Activated CD4-positive, CD25-positive, alpha-beta regulatory T cell treated with anti-CD3 and anti-CD28 coated beads, Interleukin-2, amount 50 U/mL, for 24 hours (primary cell): ENCODE measurements around the gene HOXB6.

Experiments
- ATAC-seq, 2 donors: fragments of 150-1000 bp; cut with Tn5 transposase; one replicate each; pipeline ENCODE4 v1.10.0; 2021; ENCODE audit warnings: mild to moderate bottlenecking in 1 of 2, moderate library complexity in 1 of 2

Gene HOXB6

DNA sequence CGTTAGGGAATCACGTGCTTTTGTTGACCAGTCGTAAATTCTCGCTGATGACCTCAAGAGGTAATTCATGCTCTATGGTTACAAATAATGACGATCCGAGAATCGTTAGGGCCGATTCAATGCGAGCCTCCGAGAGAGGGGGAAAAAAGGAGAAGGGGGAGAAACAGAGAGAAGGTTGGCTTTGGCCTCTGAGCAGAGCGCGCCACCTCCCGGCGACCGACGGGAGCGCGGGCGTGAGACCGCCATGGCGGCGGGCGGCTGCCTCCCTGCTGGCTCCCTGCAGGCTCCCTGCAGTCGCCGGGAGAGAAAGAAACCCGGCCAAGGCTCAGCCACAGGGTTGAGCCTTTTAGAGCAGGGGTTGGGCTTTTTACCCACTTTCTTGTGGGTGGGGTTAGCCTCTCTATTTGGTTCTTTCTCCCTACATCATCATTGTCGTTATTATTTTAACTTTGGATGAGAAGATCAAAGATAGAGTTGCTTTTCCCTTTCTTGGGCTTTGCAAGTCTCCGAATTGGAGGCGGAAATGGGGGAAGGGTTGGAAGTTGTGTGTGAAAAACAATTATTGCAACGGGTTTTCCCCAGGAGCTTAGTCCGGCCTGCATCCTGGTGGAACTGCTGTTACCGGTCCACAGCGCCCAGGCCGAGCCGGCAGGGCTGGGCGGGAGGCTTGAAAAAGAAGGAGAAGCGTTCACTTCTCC is 10.8 kb downstream of the HOXB6 start:
- peak; percentile 71 to 73 for ATAC-seq

DNA sequence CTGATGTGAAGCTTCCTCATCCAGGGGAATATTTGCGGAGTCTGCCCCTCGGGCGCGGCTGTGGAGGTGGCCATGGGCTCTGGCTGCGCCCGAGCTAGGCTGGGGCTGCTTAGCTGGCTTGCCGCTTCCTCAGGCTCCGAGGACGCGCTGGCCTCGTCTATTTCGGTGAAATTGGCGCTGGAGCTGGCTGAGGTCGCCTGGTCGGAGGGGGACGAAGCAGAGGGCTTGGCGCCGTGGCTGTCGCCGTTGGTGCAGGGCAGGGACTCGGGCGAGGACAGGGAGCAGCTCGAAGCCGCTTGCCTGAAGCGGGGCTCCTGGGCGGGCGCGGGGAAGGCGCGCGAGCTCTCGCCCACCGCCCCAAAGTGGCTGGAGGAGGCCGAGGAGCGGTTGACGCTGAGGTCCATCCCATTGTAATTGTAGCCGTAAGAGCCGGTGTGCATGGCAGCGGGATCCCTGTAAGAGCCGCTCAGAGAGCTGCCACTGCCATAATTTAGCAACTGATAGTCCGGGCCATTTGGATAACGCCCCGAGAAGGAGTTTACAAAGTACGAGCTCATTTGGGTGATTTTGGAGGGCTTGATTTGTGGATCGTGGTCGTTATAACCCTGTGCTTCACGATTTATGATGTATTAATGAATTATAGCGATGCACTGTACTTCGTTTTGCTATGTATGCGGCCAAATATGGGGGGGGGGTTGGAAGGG is 11.5 kb downstream of the HOXB6 start, which contains the start of gene HOXB5:
HOXB5 (minus strand) TSS at position 654 of the 704 bp plus-strand sequence; CDS start at position 557, 97 bp downstream.
- ATAC-seq, result no peak

DNA sequence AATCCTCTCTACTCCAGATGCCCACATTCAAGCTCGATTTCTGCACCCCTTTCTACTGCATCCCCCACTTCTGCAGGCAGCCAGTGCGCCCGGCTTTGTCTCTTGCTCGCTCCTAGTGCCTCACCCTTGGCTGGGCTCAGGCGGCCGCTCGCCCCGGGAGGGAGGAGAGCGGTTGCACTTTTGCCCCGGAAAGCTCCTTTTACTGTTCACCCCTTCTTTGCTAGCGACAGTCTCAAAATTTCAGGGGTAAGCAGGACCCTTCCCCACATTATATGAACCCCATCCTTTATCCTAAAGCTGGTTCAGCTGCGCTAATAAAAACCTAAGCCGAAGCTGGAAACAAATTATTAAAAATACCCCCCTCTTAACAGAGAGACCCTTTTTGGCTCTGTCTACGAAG is 12.2 kb downstream of the HOXB6 start:
- ATAC-seq, result no peak

DNA sequence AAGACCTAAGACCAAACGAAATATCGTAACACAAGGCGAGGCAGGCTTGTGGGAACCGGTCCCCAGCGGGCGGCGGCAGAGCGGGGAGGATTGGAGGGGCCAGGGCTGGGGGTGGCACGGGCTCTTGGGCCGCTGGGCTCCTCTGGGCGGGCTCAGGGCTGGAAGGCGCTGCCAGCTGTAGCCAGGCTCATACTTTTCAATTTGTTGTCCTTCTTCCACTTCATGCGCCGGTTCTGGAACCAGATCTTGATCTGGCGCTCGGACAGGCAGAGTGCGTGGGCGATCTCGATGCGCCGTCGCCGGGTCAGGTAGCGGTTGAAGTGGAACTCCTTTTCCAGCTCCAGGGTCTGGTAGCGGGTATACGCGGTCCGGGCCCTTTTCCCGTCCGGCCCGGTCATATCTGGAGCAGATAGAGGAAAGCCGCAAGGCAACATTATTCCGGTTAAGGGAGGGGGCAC is 12.7 kb downstream of the HOXB6 start:
- no peak for ATAC-seq

DNA sequence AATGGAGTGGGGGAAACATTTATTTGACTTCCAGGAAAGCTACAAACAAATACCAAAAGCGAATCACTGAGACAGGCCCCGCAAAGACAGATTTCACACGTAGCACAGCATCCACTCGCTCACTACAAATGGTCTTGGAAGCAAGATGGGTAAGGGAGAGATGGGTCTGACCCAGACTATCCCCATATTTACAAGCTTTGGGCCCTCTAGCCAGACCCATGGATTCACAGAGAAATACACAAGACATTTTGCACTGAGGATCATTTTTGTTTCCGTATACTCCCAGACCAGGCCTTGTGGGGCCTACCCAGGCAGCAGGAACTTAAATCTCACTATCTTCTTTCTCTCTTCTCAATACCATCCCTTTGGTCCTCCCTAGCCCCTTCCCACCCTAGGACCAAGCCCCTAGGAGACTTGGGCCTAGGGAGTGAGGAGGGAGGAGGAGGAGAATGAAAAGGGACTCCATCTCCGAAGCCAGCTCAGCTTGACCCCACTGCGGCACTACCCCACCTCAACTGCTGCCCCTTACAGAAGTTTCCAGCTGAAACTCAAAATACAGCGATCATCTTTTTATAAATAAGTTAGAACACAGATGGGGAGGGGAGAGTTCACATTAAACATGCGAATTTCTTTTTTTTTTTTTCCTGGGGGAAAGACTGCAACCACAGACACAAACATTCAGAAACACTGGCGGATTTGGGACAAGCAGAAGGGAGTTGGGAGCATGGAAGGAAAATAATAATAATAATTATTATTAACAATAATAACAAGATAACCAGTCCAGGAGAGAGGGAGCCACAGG is 13.3 kb downstream of the HOXB6 start:
- ATAC-seq, result no peak

DNA sequence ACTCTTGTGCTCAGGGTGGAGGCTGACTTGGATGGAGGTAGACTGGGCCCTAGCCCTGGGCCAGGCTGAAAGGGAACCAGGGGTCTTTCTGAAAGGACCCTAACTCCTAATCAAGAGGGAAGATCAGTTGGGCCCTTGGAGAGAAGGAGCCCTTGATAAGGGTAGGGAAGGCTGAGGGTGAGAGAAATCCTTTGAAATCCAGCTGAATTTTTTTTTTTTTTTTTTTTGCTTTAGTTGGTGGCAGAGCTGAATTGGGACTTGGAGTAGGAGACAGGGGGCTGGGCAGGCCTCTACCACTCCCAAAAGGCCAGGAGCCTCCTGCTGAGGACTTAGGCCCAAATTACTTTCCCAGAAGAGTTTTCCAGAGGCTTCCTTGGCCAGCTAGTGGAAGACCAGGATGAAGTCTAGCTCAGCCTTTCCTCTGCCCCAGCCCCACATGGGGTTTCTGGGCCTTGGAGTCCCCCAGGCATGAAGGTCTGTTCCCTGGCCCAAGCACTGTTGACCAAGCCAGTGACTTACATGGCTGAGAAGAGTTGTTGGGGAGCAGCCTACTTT is 14.1 kb downstream of the HOXB6 start:
- ATAC-seq, result no peak

DNA sequence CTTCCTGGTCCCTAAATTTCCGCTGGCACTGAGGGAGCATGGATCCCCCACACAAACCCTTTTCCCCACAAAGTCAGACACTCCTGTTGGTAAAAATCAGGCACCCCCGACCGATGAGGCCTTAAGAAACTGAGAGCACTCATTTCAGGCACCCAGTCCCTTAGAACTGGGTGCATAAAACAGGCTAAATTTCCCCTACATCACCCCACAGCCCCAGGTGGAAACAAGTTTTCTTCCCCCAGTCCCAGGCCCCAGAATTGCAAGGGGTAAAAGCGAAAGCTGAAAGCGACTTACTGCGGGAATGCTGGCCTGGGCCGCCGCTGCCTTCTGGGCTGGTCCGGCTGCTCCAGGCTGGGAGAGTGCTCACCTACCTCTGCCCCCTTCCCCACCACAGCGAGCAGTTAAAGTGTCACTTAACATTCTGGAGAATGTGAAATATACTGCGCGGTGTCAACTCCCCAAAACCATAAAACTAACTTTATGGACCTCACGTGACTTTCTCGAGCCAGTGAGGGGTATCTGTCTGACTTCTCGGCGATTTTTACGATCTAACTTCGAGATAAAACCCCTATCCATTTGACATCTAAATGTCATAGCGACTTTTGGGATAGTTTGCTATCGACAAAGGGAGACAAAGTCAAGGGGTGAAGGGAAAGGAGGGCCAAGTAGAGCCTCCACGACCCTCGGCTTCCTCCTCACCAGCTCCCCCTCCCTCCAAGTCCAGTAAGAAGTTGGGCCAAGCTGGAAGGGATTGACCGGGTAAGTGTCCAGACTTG is 14.8 kb downstream of the HOXB6 start, which contains the start of gene HOXB3:
HOXB3 (minus strand) TSS at position 411 of the 776 bp plus-strand sequence. CDS start 37,767 bp downstream, outside the sequence.
- ATAC-seq, result no peak

DNA sequence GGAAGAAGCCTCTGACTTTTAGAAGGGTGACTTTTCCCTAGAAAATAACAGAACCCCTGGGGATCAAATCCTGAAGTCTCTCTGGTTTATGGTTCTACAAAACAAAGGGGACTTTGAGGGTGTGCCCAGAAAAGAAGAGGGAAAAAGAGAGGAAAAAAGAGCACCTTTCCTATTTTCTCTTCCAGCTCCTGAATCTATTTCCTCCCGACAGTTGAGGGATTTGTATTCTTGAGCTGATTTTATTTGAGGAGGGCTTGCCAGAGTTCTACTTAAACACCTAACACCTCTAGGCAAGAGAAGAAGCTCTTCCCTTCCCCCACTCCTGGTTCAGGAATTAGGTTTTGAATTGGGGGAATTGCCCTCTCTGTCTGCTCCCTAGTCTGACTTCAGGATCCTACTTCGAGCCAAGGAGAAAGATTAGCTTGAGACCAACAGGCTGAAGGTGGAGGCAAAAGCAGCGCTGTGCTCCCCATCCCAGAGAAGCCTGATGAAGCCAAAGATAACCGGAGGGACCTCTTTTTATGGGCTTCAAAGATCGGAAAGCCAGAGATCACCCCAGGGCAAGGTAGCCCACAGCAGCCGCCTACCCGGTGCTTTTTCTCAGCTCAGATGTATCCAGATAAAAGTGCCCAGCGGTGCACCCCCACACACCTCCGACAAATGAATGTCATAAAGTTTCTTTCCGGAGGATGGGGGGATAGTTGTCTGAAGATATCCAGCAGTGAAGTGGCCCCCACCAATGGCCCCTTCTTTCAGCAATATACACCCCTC is 15.5 kb downstream of the HOXB6 start:
- no peak for ATAC-seq

DNA sequence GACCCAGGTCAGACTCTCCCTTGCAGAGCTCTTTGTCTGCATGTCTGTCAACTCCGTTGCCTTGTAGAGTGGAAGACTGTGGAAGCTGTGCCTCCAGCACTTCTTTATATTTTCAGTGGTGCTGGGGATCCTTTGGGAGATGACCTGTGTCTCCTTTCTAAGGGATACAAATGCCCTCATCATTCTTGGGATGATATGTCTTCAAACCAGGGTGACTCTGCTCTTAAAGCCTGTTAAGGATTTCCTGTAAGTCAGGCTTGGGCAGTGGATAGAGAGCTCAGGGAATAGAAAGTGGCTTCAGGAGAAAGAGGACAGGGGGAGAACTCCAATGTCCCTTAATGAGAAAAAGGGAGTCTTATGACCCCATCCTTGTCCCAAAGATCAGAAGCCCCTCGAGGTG is 16.3 kb downstream of the HOXB6 start:
- ATAC-seq, result no peak

DNA sequence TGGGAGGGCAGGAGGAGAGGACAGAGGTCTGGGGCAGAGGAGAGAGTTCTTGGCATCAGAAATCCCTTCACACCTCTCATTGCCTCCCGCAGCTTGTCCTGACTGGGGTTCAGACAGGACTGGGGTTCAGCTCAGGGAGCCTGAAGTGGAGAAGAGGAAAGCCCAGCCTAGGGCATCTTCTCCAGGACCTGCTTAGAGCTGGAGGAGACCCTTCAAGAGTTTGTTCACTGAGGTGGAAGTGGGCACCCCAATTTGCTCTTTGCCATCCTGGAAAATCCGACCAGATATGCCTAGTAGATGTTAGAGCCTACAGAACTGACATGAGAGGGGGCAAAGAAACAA is 16.7 kb downstream of the HOXB6 start:
- no peak for ATAC-seq

DNA sequence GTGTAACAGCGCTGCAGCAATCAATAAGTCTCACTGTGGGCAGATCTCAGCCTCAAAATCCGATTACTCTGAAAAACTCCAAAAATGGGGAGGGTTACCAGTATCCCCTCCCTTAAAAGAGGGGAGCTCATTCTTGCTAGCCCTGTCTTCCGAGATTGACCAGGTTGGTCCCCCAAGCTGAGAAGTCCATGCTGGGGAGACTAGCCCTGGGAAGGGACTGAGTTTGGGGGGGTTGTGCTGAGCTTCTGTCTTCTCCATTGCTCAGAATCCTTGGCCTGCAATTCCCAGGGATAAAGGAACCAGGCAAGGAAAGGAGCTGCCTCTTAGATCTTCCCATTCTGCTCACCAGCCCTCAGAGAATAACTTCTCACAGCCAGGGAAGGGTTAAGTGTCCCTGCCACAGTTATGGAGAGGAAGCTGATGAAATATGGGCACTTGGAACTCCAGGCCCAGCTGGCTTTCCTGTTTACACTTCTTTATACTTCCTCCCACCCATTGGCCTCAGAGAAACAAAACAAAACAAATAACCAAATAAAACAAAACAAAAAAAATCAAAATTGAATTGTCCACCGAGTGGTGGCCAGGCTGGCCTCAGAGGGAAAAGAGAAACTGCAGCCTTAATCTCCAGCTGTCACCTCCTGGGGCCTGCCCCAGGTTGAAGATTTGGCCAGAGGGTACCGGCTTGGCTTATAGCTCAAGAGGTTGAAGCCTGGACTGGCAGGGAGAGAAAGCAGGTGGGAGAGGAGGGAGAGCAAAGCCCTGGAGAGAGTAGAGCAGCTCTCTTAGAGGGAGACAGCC is 17.3 kb downstream of the HOXB6 start:
- no peak for ATAC-seq

DNA sequence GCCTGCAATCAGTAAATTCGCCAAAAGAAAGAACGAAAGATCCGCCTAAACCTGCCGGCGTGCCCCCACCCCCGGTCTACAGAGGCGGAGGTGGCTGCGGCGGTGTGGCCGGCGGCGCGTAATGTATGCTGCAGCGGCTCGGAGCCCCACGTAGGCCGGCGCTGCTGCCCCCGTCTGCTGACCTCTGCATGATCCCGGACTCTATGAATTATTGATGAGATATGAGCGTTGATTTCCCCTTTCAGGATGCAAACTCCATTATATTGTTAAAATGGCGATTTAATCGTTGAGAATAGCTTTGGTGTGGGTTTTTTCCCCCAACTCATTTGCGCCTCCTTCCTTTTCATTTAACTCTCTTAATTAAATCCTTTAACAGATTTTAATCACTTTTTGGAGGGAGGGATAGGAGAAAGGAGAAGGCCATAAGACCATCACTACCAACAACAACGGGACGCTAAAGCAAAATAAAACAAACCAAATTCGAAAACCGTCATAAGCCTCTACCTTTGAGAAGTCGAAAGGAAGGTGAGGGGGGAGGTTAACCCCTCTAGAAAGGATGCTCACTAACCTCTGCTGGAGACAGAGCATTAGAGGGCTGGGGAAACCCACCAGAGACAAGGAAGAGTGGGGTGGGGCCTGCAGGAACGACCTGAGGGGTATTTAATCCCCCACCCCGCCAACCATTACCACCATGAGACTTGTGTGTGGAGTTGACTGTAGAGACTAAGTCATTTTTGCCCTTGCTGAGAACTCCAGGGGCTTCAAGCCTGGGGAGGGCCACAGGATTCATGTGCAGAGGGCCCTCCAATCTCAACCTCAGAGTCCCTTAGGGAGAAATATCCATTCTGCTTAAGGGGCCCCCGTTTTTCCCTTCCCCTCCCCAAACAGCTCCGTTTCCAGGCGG is 18.2 kb downstream of the HOXB6 start:
- ATAC-seq, result no peak

DNA sequence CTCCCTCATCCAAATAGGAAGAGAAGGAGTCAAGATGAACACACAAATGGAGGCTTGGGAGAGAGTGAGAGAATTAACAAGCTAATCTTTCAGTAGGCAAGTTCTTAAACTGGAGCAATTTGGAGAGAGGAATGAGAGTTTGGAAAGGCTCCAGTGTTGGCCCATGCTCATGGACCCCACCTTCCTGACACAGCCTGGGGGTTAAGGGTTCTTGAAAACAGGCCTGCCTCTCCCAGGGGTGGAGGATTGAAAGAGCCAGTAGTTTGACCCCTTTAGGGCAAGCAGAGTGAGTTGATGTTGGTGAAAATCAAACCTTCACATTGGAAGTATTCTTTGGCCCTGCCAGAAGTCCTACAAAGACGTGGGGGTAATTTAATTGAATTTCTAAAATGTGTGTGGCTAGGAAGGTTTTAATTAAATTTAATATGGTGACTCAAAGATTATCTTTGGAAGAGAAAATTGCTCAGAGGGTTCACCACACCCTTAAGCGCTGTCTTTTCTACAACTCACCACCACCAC is 20.5 kb downstream of the HOXB6 start:
- no peak for ATAC-seq

DNA sequence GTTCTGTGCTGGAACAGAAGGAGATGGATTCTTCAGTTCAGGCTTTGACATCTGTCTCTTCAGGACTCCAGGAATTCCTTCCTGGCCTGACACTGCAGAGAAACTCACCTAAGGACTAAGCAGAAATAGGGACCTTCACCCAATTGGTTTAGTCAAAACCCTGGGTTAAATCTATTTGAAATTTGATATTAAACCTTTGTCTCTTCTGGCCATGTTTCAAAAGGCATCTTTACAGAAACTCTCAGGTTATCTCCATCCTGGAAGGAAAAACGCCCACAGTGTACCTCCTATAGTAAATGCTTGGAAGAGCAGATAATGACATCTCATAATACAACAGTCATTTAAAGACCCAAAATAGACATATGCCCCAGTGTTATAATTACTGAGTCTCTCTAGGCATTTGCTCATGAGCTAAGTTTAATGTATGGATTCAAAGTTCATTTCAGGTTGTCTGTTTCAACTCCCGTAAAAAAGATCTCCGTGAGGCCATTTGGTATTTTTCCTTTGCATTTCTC is 21.0 kb downstream of the HOXB6 start:
- ATAC-seq, result no peak

DNA sequence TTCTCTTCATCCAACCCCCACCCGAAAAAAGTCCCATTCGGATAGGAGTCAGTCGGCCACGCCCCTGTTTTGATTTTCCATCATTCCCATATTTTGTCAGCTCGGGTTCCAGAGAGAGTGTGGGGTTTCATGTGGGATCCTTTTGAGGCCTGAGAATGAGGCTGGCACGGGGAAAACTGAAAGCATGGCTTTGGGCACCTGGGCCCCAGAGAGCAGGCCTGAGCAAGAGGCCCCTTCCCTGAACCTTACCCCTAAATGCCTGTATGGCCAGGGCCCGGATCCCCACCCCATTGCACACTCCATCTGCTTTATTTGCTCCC is 22.1 kb downstream of the HOXB6 start:
- ATAC-seq, result no peak

DNA sequence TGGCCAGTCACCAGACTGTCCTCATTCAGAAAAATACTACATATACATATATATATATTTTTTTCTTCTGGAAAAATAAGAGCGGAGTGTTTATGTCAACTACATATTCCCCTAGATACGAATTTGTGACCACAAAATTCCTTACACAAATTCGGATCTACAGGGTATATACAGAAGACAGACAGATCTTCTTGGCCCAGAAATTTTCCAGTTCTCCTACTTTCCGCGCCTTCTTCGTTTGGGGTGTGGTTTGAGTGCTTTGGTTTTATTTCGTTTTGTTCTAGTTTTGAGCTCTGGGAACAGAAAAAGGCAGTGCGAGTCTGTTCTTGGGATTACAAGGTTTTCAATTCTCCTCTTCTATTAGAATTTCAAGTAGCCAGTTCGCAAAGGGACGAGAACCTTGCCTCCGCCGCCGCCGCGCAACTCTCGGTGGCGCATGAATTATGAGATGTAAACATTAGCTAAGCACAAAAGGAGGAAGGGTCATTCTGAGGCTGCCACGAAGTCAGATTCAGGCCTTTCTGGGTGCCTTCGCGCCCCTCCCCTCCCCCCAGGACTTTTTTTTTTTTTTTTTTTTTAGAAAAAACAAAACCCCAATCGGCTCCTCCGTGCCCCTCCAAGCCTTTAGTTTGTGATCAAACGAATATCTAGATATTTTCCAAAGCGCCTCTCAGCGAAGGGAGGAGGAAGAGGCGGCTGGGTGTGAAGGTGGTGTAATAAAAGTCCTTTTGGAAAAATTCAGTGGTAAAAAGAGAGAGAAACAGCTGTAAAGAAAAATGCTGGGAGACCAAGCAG is 24.8 kb downstream of the HOXB6 start:
- no peak for ATAC-seq

DNA sequence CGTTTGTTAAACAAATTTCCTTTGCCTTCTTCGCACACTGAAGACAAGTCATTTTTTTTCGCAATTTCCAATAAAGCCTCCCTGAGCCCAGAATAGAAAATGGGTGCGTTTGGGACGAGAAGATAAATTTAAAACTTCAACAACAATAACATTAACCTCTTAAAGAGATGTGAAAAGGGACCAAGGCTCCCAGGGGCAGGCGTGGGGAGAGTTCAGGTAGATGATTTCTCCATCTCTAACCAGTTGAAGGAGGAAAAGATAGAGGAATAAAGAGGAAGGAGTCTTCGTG is 25.4 kb downstream of the HOXB6 start:
- no peak for ATAC-seq

DNA sequence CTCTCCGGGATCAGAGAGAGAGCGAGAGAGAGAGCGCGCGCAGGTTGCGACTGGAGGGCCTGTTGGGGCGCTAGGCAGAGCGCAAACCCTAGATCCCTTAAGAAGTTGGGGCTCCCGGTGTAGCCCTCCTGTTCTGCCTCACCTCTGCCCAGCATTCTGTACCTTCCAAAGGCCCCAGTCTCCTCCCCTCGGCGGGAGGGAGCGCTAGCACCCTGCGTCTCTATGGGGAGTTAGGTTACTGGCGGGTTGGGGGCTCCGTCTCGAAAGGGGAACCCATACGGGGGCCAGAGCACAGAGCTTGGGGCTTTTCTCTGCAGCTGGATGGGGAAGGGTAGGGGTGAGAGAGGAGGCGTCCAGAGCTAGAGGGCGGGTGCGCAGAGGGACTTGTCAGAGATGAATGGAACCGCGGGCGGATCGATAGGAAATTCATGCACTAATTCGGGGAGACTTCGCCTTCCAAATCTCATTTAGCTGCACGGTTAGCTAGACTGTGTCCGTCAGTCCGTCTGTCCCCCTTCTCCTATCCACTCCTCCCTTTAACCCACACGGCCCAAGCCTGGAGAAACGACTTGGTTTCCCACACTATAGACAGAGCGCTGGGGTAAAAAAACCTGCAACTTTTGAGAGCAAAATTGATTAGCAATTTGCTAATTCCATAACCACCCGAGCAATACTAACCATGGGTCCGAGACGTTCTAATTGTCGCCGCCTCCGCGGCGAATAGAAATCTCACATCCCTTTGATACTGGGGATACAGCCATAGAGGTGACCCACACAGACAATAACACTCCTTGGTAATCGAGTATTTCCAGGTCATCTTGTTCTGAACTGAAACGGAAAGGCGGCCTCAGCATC is 25.9 kb downstream of the HOXB6 start:
- ATAC-seq, result peak; percentile 42 to 49
